ENCODE measurements around the gene SCAI.

The SCAI gene

DNA sequence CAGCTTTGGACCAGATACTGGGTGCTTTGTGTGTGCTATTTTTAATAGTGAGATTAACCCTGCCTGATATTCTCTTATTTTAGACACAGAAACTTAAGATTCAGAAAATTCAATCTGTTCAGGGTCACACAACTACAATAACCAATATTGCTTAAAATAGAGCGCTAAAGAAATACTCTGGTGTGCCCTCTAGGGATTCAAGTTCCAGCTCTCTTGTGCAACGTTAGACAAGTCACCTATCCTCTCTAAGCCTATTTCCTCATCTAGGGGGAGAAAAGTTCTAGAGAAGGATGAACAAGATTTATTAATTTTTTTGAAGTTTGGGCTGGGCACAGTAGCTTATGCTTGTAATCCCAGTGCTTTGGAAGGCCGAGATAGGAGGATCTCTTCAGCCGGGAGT lies 2.1 kb upstream of the SCAI start:
- TF ChIP-seq, protein P1, sequence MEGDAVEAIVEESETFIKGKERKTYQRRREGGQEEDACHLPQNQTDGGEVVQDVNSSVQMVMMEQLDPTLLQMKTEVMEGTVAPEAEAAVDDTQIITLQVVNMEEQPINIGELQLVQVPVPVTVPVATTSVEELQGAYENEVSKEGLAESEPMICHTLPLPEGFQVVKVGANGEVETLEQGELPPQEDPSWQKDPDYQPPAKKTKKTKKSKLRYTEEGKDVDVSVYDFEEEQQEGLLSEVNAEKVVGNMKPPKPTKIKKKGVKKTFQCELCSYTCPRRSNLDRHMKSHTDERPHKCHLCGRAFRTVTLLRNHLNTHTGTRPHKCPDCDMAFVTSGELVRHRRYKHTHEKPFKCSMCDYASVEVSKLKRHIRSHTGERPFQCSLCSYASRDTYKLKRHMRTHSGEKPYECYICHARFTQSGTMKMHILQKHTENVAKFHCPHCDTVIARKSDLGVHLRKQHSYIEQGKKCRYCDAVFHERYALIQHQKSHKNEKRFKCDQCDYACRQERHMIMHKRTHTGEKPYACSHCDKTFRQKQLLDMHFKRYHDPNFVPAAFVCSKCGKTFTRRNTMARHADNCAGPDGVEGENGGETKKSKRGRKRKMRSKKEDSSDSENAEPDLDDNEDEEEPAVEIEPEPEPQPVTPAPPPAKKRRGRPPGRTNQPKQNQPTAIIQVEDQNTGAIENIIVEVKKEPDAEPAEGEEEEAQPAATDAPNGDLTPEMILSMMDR (IDR thresholded peaks at IDR 0.05; ENCODE audit: insufficient read depth, low read length, missing control alignments): no peak
- CTCF ChIA-PET: interaction anchor here (1.0 to 1.6 kb wide), 4 partner anchors 9 to 206 kb away, joined by 3 to 4 read pairs (median 4); no protein-coding TSS in a partner anchor
- POLR2A ChIA-PET: no interaction called here
- no peak overlapping the region for H3K4me3 ChIP-seq (ENCODE audit: low read depth, low read length)
- no peak for DNase-seq (ENCODE audit: low read depth, low spot score)

- CTCF ChIA-PET: interaction anchor here (0.7 to 4.3 kb wide), 17 partner anchors 8 to 371 kb away, joined by 3 to 26 read pairs (median 3); partner anchors contain the start of genes GOLGA1 and WDR38
- H3K4me3 ChIP-seq (ENCODE audit: low read depth, low read length): peak overlapping the region; percentile 71
- TF ChIP-seq, protein P1 (IDR thresholded peaks at IDR 0.05; ENCODE audit: insufficient read depth, low read length, missing control alignments): no peak
- no peak for DNase-seq (ENCODE audit: low read depth, low spot score)
- POLR2A ChIA-PET: interaction anchor here (1.6 kb wide), 1 partner anchor 17 kb away, joined by 6 read pairs; no protein-coding TSS in a partner anchor
These were observed 560 bp downstream of the SCAI start for GRCh38 chr9:125142560-125143376.

- DNase-seq (ENCODE audit: low read depth, low spot score): no peak
- TF ChIP-seq, protein P1 (IDR thresholded peaks at IDR 0.05; ENCODE audit: insufficient read depth, low read length, missing control alignments): no peak
- no peak overlapping the region for H3K4me3 ChIP-seq (ENCODE audit: low read depth, low read length)
- ChIA-PET POLR2A (interaction anchor here (1.7 kb wide), 1 partner anchor 100 kb away, joined by 3 read pairs; the partner anchor contains the start of gene HSPA5), CTCF (interaction anchor here (0.7 to 4.3 kb wide), 8 partner anchors 8 to 281 kb away, joined by 3 to 26 read pairs (median 4); no protein-coding TSS in a partner anchor)
These were observed 1.6 kb downstream of the SCAI start for GRCh38 chr9:125141751-125142150.

DNA sequence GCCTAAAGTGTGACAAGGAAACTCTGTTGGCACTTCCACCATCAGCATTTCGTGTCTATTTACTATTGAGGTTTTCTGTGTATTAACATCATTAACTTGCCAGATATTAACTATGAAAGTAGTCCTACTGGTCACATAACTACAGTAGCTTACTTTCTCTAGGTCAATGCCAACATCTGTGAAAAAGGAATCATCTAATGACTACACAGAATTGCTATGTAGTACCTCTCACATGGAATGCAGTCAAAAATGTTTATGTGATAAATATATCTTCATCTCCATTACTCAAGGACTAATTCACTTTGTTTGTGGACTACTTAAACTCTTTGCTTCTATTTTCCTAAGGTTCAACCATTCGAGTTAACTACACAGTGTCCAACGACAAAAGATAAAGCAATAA lies 2.1 kb downstream of the SCAI start:
- ChIA-PET POLR2A (interaction anchor here (1.7 kb wide), 1 partner anchor 100 kb away, joined by 3 read pairs; the partner anchor contains the start of gene HSPA5), CTCF (interaction anchor here (0.7 to 4.3 kb wide), 5 partner anchors 9 to 208 kb away, joined by 3 to 26 read pairs (median 3); no protein-coding TSS in a partner anchor)
- DNase-seq (ENCODE audit: low read depth, low spot score): no peak
- TF ChIP-seq, protein P1 (IDR thresholded peaks at IDR 0.05; ENCODE audit: insufficient read depth, low read length, missing control alignments): no peak
- no peak overlapping the region for H3K4me3 ChIP-seq (ENCODE audit: low read depth, low read length)

DNA sequence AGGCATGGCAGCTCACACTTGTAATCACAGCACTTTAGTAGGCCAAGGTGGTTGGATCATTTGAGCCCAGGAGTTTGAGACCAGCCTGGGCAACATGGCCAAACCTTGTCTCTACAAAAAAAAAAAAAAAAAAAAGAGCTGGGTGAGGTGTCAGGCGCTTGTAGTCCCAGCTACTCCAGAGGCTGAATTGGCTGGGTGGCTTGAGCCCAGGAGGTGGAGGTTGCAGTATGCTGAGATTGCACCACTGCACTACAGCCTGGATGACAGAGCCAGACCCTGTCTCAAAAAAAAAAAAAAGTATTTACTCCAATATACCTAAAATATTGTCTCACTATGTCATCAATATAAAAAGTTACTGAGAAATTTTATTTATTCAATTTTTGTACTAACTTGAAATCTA lies 2.8 kb downstream of the SCAI start:
- ChIA-PET POLR2A (interaction anchor here (0.6 to 1.7 kb wide), 2 partner anchors 101 to 134 kb away, joined by 3 read pairs; partner anchors contain the start of gene HSPA5), CTCF (interaction anchor here (1.0 to 4.3 kb wide), 2 partner anchors 14 to 180 kb away, joined by 3 to 26 read pairs; no protein-coding TSS in a partner anchor)
- no peak for DNase-seq (ENCODE audit: low read depth, low spot score)
- TF ChIP-seq, protein P1 (IDR thresholded peaks at IDR 0.05; ENCODE audit: insufficient read depth, low read length, missing control alignments): no peak
- H3K4me3 ChIP-seq (ENCODE audit: low read depth, low read length): no peak overlapping the region

- TF ChIP-seq, protein P1 (IDR thresholded peaks at IDR 0.05; ENCODE audit: insufficient read depth, low read length, missing control alignments): no peak
- no peak overlapping the region for H3K4me3 ChIP-seq (ENCODE audit: low read depth, low read length)
- peak; percentile 60 for DNase-seq (ENCODE audit: low read depth, low spot score)
- ChIA-PET POLR2A (no interaction called here), CTCF (no interaction called here)
These were observed 6.1 kb downstream of the SCAI start for GRCh38 chr9:125137200-125137599.
